Caco-2 (cell line): ENCODE results near the gene SPATS2L. TPM values are rescaled to one million over a fixed set of nuclear protein-coding genes. Genes with fewer than 3 reads are reported as not detected.

Experiments
- Bru-seq: library from RNA; stranded (reverse); fragments of 400-500 nt; gene quantifications from one replicate; lab custom pipeline; 2021; lab: Mats Ljungman, UMichigan
- BruChase-seq, 2 experiments: library from RNA; stranded (reverse); fragments of 400-500 nt; gene quantifications; one replicate each; lab custom pipeline; 2021; lab: Mats Ljungman, UMichigan
- BruUV-seq: library from RNA; stranded (reverse); fragments of 400-500 nt; replicated peaks from 2 replicates; lab custom pipeline; 2021; lab: Mats Ljungman, UMichigan
- CTCF ChIA-PET: fragments of 300-600 bp; sonication (Branson Sonifier 250); formaldehyde crosslinking; loops from one replicate; lab custom pipeline; 2022; ENCODE audit warnings: antibody characterized with exemption; lab: Charles Lee
- POLR2A ChIA-PET: fragments of 300-600 bp; sonication (Branson Sonifier 250); formaldehyde crosslinking; loops from one replicate; lab custom pipeline; 2022; ENCODE audit warnings: antibody characterized with exemption; lab: Charles Lee
- DNase-seq, 2 experiments: peaks; one replicate each; pipeline versions ENCODE4 v3.0.0 to v3.0.0-alpha.2; 2020 to 2022
- H3K27me3 ChIP-seq: replicated peaks from 2 replicates; pipeline ENCODE4 v1.6.0; 2011; ENCODE audit warnings: low read length; ENCODE audit not compliant: control insufficient read depth, insufficient read depth
- H3K36me3 ChIP-seq: 2 replicates; pipeline ENCODE4 v1.5.1; 2011; ENCODE audit warnings: low read length; ENCODE audit not compliant: control insufficient read depth, insufficient read depth
- H3K4me1 ChIP-seq: fragments of 250-450 bp; sonication (Bioruptor Pico); 2 replicates; pipeline ENCODE4 v1.5.1; 2020; ENCODE audit warnings: mild to moderate bottlenecking
- H3K4me3 ChIP-seq: 2 replicates; pipeline ENCODE4 v1.5.1; 2011; ENCODE audit warnings: low read depth, mild to moderate bottlenecking, control low read depth, low read length
- H3K9me3 ChIP-seq: fragments of 250-450 bp; sonication (Bioruptor Pico); 2 replicates; pipeline ENCODE4 v1.5.1; 2020; ENCODE audit warnings: mild to moderate bottlenecking, moderate library complexity
- H3K27ac Mint-ChIP-seq: one replicate; pipeline ENCODE4 v1.8.0; 2022; ENCODE audit warnings: mixed read lengths; ENCODE audit not compliant: unreplicated experiment
- H3K27me3 Mint-ChIP-seq: one replicate; pipeline ENCODE4 v1.8.0; 2022; ENCODE audit warnings: mixed read lengths; ENCODE audit not compliant: insufficient read depth, unreplicated experiment
- H3K36me3 Mint-ChIP-seq: one replicate; pipeline ENCODE4 v1.8.0; 2022; ENCODE audit warnings: mild to moderate bottlenecking, mixed read lengths; ENCODE audit not compliant: insufficient read depth, unreplicated experiment
- H3K4me1 Mint-ChIP-seq: one replicate; pipeline ENCODE4 v1.8.0; 2022; ENCODE audit warnings: low read depth, mixed read lengths; ENCODE audit not compliant: unreplicated experiment
- H3K4me3 Mint-ChIP-seq: one replicate; pipeline ENCODE4 v1.8.0; 2022; ENCODE audit warnings: mild to moderate bottlenecking, moderate library complexity, mixed read lengths; ENCODE audit not compliant: unreplicated experiment
- H3K9me3 Mint-ChIP-seq: one replicate; pipeline ENCODE4 v1.8.0; 2022; ENCODE audit warnings: mixed read lengths; ENCODE audit not compliant: unreplicated experiment
- intact Hi-C: fragments of 100-400 bp; cut with micrococcal nuclease; formaldehyde crosslinking; loops from one replicate; pipeline ENCODE4 v1.10.0; 2022; ENCODE audit not compliant: unreplicated experiment
- long read RNA-seq: library from polyadenylated mRNA; stranded (forward); transcript quantifications from one replicate; pipeline ENCODE4 v2.0.0, GENCODE V29; 2022
- total RNA-seq: library from RNA; stranded (reverse); gene quantifications from 2 replicates; pipeline ENCODE4 v1.2.3, GENCODE V29; 2022
- TF ChIP-seq, protein P1 (sequence below), 2 experiments: fragments of 200-600 bp in 1 of 2; IDR thresholded peaks; 1 replicate in 1 of 2; 2 replicates in 1 of 2; pipeline versions ENCODE4 v1.5.1 to v1.8.0; 2011 to 2022; ENCODE audit warnings: antibody characterized with exemption in 1 of 2, control low read depth in 1 of 2, inconsistent platforms in 1 of 2, low read depth in 1 of 2, low read length in 1 of 2, mild to moderate bottlenecking in 1 of 2, moderate library complexity in 1 of 2; ENCODE audit not compliant: insufficient read depth in 1 of 2, severe bottlenecking in 1 of 2, unreplicated experiment in 1 of 2

SPATS2L gene, protein sequence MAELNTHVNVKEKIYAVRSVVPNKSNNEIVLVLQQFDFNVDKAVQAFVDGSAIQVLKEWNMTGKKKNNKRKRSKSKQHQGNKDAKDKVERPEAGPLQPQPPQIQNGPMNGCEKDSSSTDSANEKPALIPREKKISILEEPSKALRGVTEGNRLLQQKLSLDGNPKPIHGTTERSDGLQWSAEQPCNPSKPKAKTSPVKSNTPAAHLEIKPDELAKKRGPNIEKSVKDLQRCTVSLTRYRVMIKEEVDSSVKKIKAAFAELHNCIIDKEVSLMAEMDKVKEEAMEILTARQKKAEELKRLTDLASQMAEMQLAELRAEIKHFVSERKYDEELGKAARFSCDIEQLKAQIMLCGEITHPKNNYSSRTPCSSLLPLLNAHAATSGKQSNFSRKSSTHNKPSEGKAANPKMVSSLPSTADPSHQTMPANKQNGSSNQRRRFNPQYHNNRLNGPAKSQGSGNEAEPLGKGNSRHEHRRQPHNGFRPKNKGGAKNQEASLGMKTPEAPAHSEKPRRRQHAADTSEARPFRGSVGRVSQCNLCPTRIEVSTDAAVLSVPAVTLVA
- 189 and 196 TPM in 2 replicates for total RNA-seq
- Bru-seq, nascent RNA, result percentile 98 among the genes with signal in this experiment
- percentile 87 among the genes with signal in this experiment for BruChase-seq, experiment 1, labeled RNA remaining after a 2-hour chase
- percentile 86 among the genes with signal in this experiment for BruChase-seq, experiment 2, labeled RNA remaining after a 6-hour chase
- long read RNA-seq, full-length matches to known transcripts, result 223 of 536 reads
- long read RNA-seq, partial matches to known transcripts, result 20 of 536 reads
- long read RNA-seq, other reads (novel, unspliced or antisense), result 293 of 536 reads

DNA sequence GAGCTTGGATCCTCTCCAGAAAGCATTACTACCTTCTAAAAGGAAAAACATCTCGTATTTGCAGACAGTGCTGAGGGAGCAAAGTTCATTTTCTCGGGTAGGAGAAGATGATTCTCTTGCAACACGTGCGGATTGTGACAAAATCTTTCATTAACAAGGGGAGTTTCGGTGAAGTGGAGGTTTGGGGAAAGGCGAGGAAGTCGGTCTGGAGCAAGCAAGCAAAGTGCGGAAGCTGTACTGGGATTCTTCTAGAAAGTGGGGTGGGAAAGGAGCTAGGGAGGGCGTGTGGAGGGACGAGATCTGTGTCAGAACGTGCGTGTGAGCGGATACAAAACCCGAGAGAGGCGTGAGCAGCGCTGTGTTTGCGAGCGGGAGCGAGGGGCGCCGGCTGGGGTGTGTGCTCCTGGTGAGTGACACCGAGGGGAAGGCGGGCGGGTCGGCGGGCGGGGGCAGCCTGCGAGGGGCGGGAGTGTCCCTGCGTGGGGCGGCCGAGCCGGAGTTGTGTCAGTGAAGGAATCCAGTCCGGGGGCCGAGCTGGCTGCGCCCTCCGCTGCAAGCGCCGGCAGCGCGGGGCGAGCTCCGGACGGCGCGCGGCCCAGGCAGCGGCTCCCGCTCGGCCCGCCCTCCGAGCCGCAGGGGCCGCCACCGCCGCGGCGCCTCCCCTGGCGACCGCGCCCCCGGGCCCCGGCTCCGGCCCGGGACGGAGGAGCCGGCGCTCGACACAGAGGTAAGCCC, at the start of gene SPATS2L:
Gene SPATS2L (plus strand): TSS at position 498 of the 735 bp plus-strand sequence. CDS start 82,552 bp downstream, outside the sequence.
- no TSS peak for BruUV-seq
- Mint-ChIP-seq H3K4me1 (peaks cover 40% of the 10 kb centered on the region), H3K27ac (peak within 1 kb of the TSS; percentile 97), H3K4me3 (peak within 1 kb of the TSS; percentile 89), H3K36me3 (peaks cover 28% of the 10 kb centered on the region), H3K9me3 (no peaks in the 10 kb centered on the region), H3K27me3 (no peaks in the 10 kb centered on the region)
- TF ChIP-seq, protein P1, sequence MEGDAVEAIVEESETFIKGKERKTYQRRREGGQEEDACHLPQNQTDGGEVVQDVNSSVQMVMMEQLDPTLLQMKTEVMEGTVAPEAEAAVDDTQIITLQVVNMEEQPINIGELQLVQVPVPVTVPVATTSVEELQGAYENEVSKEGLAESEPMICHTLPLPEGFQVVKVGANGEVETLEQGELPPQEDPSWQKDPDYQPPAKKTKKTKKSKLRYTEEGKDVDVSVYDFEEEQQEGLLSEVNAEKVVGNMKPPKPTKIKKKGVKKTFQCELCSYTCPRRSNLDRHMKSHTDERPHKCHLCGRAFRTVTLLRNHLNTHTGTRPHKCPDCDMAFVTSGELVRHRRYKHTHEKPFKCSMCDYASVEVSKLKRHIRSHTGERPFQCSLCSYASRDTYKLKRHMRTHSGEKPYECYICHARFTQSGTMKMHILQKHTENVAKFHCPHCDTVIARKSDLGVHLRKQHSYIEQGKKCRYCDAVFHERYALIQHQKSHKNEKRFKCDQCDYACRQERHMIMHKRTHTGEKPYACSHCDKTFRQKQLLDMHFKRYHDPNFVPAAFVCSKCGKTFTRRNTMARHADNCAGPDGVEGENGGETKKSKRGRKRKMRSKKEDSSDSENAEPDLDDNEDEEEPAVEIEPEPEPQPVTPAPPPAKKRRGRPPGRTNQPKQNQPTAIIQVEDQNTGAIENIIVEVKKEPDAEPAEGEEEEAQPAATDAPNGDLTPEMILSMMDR (IDR thresholded peaks at IDR 0.05; ENCODE audit: insufficient read depth in 1 of 2, low read depth in 1 of 2, low read length in 1 of 2, severe bottlenecking in 1 of 2, unreplicated experiment in 1 of 2), result no peak
- peak; percentile 90 to 94 for DNase-seq
- Histone ChIP-seq H3K4me3 (peak within 1 kb of the TSS; percentile 88), H3K4me1 (peaks cover 69% of the 10 kb centered on the region), H3K36me3 (no peaks in the 10 kb centered on the region), H3K27me3 (no peaks in the 10 kb centered on the region), H3K9me3 (no peaks in the 10 kb centered on the region)
- ChIA-PET CTCF (interaction anchor here (0.7 to 1.6 kb wide), 3 partner anchors 321 to 333 kb away, joined by 3 to 5 read pairs (median 3); no protein-coding TSS in a partner anchor), POLR2A (interaction anchor here (0.6 to 1.6 kb wide), 11 partner anchors 13 to 442 kb away, joined by 3 to 11 read pairs (median 5); no protein-coding TSS in a partner anchor)
- intact Hi-C loops, result loop anchor here (5.0 kb wide), 1 partner anchor 121 kb away; no protein-coding TSS in a partner anchor

DNA sequence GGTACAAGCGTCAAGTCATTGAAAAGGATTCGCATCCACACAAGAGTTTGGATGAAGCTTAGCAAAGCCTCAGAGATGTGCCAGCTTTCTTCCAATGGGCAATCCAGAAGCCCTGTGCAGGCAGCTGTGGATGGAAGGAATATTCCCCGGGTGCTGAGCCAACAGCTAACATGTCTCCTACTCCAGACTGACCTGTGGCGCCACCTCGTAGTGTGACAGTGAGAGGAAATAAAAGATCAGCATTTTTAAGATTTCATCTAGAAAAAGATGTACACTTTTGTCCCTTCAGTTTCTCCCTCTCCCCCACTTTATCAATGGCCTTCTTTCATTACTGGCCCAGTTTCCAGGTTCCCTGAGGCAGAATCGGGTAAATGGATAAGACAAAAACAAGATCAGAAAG, 48.9 kb upstream of the SPATS2L start:
- Mint-ChIP-seq H3K27ac (peak overlapping the region; percentile 76), H3K4me1 (peaks cover 22% of the 10 kb centered on the region), H3K9me3 (no peaks in the 10 kb centered on the region), H3K36me3 (no peaks in the 10 kb centered on the region), H3K4me3 (no peak overlapping the region), H3K27me3 (no peaks in the 10 kb centered on the region)
- ChIA-PET CTCF (no interaction called here), POLR2A (no interaction called here)
- Histone ChIP-seq H3K9me3 (no peaks in the 10 kb centered on the region), H3K4me3 (no peak overlapping the region), H3K4me1 (peaks cover 36% of the 10 kb centered on the region), H3K36me3 (peaks cover under 1% of the 10 kb centered on the region; the same call in 1 of the 2 replicates), H3K27me3 (no peaks in the 10 kb centered on the region)
- BruUV-seq, result no TSS peak
- TF ChIP-seq, protein P1 (IDR thresholded peaks at IDR 0.05; ENCODE audit: insufficient read depth in 1 of 2, low read depth in 1 of 2, low read length in 1 of 2, severe bottlenecking in 1 of 2, unreplicated experiment in 1 of 2), result no peak
- intact Hi-C loops, result loop anchor here (5.0 kb wide), 1 partner anchor 275 kb away; no protein-coding TSS in a partner anchor
- DNase-seq, result no peak
